Raji (cell line): ENCODE measurements around the gene TBC1D2.

ENCODE experiments used
- POLR2A ChIP-seq: IDR thresholded peaks from 2 replicates; pipeline ENCODE4 v1.6.1; 2011; ENCODE audit warnings: low read depth, low read length, control low read depth; ENCODE audit not compliant: insufficient read depth

The TBC1D2 gene

GRCh38 chr9:98229620-98230019, 25.8 kb downstream of the TBC1D2 start:
- no peak for TF ChIP-seq POLR2A

GRCh38 chr9:98229090-98229395, 26.4 kb downstream of the TBC1D2 start:
- no peak for TF ChIP-seq POLR2A

GRCh38 chr9:98228392-98229089, 26.9 kb downstream of the TBC1D2 start:
- TF ChIP-seq POLR2A: no peak

- no peak for TF ChIP-seq POLR2A
Observed at GRCh38 chr9:98227883-98228282, 27.6 kb downstream of the TBC1D2 start.

GRCh38 chr9:98226957-98227356, 28.5 kb downstream of the TBC1D2 start:
- no peak for TF ChIP-seq POLR2A

GRCh38 chr9:98226516-98226915, 28.9 kb downstream of the TBC1D2 start:
- no peak for TF ChIP-seq POLR2A

GRCh38 chr9:98225015-98225442, 30.4 kb downstream of the TBC1D2 start:
- no peak for TF ChIP-seq POLR2A

GRCh38 chr9:98222885-98223691, 32.4 kb downstream of the TBC1D2 start:
- no peak for TF ChIP-seq POLR2A

GRCh38 chr9:98220911-98221310, 34.5 kb downstream of the TBC1D2 start:
- no peak for TF ChIP-seq POLR2A

GRCh38 chr9:98219794-98220370, 35.6 kb downstream of the TBC1D2 start:
- no peak for TF ChIP-seq POLR2A

GRCh38 chr9:98219364-98219716, 36.1 kb downstream of the TBC1D2 start:
- TF ChIP-seq POLR2A: no peak

GRCh38 chr9:98218562-98219363, 36.7 kb downstream of the TBC1D2 start:
- no peak for TF ChIP-seq POLR2A

- no peak for TF ChIP-seq POLR2A
Observed at GRCh38 chr9:98217255-98217654, 38.2 kb downstream of the TBC1D2 start.

GRCh38 chr9:98216391-98216790, 39.1 kb downstream of the TBC1D2 start:
- TF ChIP-seq POLR2A: no peak

- TF ChIP-seq POLR2A: no peak
Observed at GRCh38 chr9:98215821-98216220, 39.6 kb downstream of the TBC1D2 start.
